Type B pancreatic cell (in vitro differentiated cells): ENCODE measurements around the gene CBLC. TPM values are rescaled to one million over a fixed set of nuclear protein-coding genes. Genes with fewer than 3 reads are reported as not detected.

Experiments used
- DNase-seq: peaks from one replicate; pipeline ENCODE4 v3.0.0; 2021; ENCODE audit warnings: mixed read lengths; ENCODE audit not compliant: unreplicated experiment; ENCODE audit errors: extremely low spot score
- H3K27ac Mint-ChIP-seq: 2 replicates; pipeline ENCODE4 v1.8.0; 2021; ENCODE audit warnings: mild to moderate bottlenecking, mixed read lengths
- H3K27me3 Mint-ChIP-seq: 2 replicates; pipeline ENCODE4 v1.8.0; 2021; ENCODE audit warnings: mixed read lengths
- H3K36me3 Mint-ChIP-seq: 2 replicates; pipeline ENCODE4 v1.8.0; 2021; ENCODE audit warnings: mixed read lengths
- H3K4me1 Mint-ChIP-seq: one replicate; pipeline ENCODE4 v1.8.0; 2021; ENCODE audit warnings: mixed read lengths; ENCODE audit not compliant: unreplicated experiment
- H3K4me3 Mint-ChIP-seq: 2 replicates; pipeline ENCODE4 v1.8.0; 2021; ENCODE audit warnings: mild to moderate bottlenecking, mixed read lengths
- H3K9me3 Mint-ChIP-seq: 2 replicates; pipeline ENCODE4 v1.8.0; 2021; ENCODE audit warnings: mixed read lengths
- total RNA-seq: library from RNA; stranded (reverse); gene quantifications from 2 replicates; pipeline ENCODE4 v1.2.1, GENCODE V29; 2021; ENCODE audit warnings: low replicate concordance
- TF ChIP-seq, protein P1 (sequence below): fragments of 200-600 bp; sonication (generic); conservative IDR thresholded peaks from 2 replicates; pipeline ENCODE4 v1.5.0; 2021; ENCODE audit warnings: antibody characterized with exemption, mild to moderate bottlenecking

CBLC gene
- total RNA-seq, 1 donor from 2014 or later, result 13.9 TPM

DNA sequence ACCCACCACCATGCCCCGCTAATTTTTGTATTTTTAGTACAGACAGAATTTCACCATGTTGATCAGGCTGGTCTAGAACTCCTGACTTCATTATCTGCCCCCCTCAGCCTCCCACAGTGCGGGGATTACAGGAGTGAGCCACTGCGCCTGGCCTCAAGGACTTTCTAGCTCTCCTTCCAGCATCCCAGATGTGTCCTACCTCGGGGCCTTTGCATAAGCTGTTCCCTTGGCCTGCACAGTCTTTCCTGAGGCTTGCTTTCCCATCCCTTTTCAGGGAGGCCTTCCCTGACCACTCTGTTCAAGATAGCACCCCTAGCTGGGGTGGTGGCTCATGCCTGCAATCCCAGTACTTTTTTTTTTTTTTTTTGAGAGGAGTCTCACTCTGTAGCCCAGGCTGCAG, 16.9 kb downstream of the CBLC start:
- Mint-ChIP-seq H3K27me3 (no peaks in the 10 kb centered on the region), H3K36me3 (no peaks in the 10 kb centered on the region), H3K4me1 (peaks cover 10% of the 10 kb centered on the region), H3K27ac (no peak overlapping the region), H3K9me3 (no peaks in the 10 kb centered on the region), H3K4me3 (no peak overlapping the region)
- no peak for DNase-seq
- TF ChIP-seq, protein P1, sequence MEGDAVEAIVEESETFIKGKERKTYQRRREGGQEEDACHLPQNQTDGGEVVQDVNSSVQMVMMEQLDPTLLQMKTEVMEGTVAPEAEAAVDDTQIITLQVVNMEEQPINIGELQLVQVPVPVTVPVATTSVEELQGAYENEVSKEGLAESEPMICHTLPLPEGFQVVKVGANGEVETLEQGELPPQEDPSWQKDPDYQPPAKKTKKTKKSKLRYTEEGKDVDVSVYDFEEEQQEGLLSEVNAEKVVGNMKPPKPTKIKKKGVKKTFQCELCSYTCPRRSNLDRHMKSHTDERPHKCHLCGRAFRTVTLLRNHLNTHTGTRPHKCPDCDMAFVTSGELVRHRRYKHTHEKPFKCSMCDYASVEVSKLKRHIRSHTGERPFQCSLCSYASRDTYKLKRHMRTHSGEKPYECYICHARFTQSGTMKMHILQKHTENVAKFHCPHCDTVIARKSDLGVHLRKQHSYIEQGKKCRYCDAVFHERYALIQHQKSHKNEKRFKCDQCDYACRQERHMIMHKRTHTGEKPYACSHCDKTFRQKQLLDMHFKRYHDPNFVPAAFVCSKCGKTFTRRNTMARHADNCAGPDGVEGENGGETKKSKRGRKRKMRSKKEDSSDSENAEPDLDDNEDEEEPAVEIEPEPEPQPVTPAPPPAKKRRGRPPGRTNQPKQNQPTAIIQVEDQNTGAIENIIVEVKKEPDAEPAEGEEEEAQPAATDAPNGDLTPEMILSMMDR, result no peak

DNA sequence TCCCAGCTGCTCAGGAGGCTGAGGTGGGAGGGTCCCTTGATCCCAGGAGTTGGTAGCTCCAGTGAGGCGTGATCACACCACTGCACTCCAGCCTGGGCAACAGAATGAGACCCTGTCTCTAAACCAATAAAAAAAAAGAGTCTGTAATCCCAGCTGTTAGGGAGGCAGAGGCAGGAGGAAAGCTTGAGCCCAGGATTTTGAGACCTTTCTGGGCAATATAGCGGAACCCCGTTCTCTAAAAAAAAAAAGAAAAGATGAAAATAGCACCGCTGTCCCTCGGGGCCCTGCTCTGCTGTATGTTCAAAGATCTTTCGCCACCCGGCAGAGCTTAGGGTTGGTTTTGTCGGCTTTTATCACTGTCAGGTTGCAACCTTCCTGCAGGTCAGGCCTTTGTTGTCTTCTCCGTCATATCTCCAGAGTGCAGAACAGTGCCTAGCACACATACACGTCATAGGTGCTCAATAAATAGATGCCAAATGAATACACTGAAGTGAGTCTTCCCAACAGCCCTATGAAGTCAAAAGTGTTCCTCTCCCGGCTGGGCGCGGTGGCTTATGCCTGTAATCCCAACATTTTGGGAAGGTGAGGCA, 17.8 kb downstream of the CBLC start:
- Mint-ChIP-seq H3K27ac (no peak overlapping the region), H3K4me3 (no peak overlapping the region), H3K27me3 (no peaks in the 10 kb centered on the region), H3K9me3 (no peaks in the 10 kb centered on the region), H3K4me1 (peaks cover 10% of the 10 kb centered on the region), H3K36me3 (no peaks in the 10 kb centered on the region)
- TF ChIP-seq, protein P1, result no peak
- no peak for DNase-seq

DNA sequence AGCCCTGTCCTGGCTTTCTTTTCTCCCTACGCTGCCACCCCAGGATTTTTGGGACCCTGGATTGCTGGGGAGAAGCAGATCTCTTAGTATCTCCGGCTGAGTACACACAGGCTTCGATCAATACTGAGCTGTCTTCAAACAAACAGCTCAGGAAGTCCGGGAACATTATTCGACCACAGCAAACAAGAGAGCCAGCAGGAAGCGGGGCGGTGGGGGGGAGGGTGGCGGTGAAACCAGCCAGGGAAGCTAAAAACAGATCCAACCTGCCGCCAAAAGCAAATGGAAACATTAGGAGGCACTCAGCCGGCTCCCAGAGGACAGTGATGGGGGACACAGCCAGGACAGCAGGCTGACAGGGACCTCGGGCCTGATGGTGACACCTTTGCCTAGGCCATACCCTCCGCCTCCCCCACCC, 19.0 kb downstream of the CBLC start:
- Mint-ChIP-seq H3K27ac (peak overlapping the region; percentile 36), H3K27me3 (no peaks in the 10 kb centered on the region), H3K4me1 (peaks cover 10% of the 10 kb centered on the region), H3K4me3 (no peak overlapping the region), H3K36me3 (no peaks in the 10 kb centered on the region), H3K9me3 (no peaks in the 10 kb centered on the region)
- no peak for DNase-seq
- TF ChIP-seq, protein P1, result no peak

DNA sequence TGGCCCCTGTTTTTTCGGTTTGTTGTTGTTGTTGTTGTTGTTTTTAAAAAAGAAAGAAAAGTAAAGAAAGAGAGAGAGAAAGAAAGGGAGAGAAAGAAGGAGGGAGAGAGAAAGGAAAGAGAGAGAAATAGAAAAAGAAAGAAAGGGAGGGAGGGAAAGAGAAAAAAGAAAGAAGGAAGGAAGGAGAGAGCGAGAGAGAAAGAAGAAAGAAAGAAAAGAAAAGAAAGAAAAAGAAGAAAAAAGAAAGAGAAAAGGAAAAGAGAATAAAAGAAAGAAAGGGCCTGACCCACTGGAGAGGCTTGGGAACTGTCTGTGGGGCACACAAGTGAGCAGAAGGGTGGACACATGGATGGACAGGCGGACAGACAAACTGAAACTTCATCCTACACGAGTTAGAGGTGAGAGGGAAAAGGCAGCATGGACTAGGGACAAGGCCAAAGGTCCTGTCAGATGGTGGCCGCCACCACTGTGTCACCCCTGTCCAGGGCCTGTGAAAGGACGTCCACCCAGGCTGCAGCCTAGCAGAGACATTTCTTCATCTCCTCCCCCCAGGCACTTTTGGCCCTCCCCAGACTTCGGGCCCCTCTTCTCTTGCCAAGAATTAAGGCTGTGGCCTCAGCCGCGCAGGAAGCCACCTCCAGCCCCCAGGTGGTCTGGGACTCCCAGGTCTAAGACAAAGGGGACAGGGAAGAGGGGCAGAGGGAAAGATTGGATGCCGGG, 22.1 kb downstream of the CBLC start:
- no peak overlapping the region for H3K27ac Mint-ChIP-seq
- no peak for DNase-seq
- H3K9me3 Mint-ChIP-seq, result no peaks in the 10 kb centered on the region
- no peak overlapping the region for H3K4me3 Mint-ChIP-seq
- H3K36me3 Mint-ChIP-seq, result no peaks in the 10 kb centered on the region
- TF ChIP-seq, protein P1, result no peak
- H3K4me1 Mint-ChIP-seq, result peaks cover 10% of the 10 kb centered on the region
- H3K27me3 Mint-ChIP-seq, result no peaks in the 10 kb centered on the region

DNA sequence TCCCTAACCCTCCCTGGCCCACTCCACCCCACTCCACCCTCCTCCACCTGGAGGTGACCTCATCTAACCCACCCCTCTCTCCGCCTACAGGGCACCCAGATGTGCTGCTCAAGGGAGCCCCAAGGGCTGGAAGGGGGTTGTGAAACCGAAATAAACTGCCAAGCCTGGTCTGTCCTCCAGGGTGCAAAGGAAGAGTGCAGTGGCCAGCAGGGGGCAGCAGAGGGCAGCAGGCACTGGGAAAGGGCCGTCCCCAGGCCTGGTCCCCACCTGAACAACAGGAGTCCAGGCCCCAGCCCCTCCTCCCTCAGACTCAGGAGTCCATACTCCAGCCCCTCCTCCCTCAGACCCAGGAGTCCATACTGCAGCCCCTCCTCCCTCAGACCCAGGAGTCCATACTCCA, 22.8 kb downstream of the CBLC start:
- DNase-seq, result peak; percentile 91
- no peaks in the 10 kb centered on the region for H3K36me3 Mint-ChIP-seq
- no peaks in the 10 kb centered on the region for H3K9me3 Mint-ChIP-seq
- TF ChIP-seq, protein P1, result peak; percentile 97
- H3K27ac Mint-ChIP-seq, result no peak overlapping the region
- peaks cover 10% of the 10 kb centered on the region for H3K4me1 Mint-ChIP-seq
- H3K4me3 Mint-ChIP-seq, result no peak overlapping the region
- no peaks in the 10 kb centered on the region for H3K27me3 Mint-ChIP-seq
